GM18505 (cell line): ENCODE measurements around the gene ZC3H7A.
"Not testable (repeated sequence)": the region's sequence is repeated elsewhere in the genome, so short reads cannot be mapped to it uniquely, and the experiment has no call there.

Source experiments
- ATAC-seq: cut with Tn5 transposase; IDR thresholded peaks from one replicate; pipeline ENCODE4 v1.9.1; 2021; ENCODE audit not compliant: unreplicated experiment
- POLR2A ChIP-seq: IDR thresholded peaks from 4 replicates; pipeline ENCODE4 v1.6.1; 2011; ENCODE audit warnings: borderline replicate concordance; ENCODE audit not compliant: insufficient read depth, insufficient read length; ENCODE audit errors: extremely low read depth

The ZC3H7A gene

GRCh38 chr16:11824362-11824761 is 27.3 kb upstream of the ZC3H7A start:
- ATAC-seq, result no peak
- no peak for TF ChIP-seq POLR2A

GRCh38 chr16:11823645-11824044 is 26.6 kb upstream of the ZC3H7A start:
- ATAC-seq, result not testable (repeated sequence)

GRCh38 chr16:11819798-11820197 is 22.7 kb upstream of the ZC3H7A start:
- ATAC-seq, result no peak
- TF ChIP-seq POLR2A, result no peak

GRCh38 chr16:11818970-11819369 is 21.9 kb upstream of the ZC3H7A start:
- not testable (repeated sequence) for ATAC-seq

- ATAC-seq, result no peak
- TF ChIP-seq POLR2A, result no peak
Observed at GRCh38 chr16:11816123-11816522, 19.1 kb upstream of the ZC3H7A start.

- not testable (repeated sequence) for ATAC-seq
Observed at GRCh38 chr16:11814800-11815199, 17.7 kb upstream of the ZC3H7A start.

GRCh38 chr16:11806721-11807120 is 9.7 kb upstream of the ZC3H7A start:
- TF ChIP-seq POLR2A, result no peak
- no peak for ATAC-seq

- TF ChIP-seq POLR2A, result no peak
- ATAC-seq, result no peak
Observed at GRCh38 chr16:11805556-11805955, 8.5 kb upstream of the ZC3H7A start.

- no peak for ATAC-seq
- no peak for TF ChIP-seq POLR2A
Observed at GRCh38 chr16:11801481-11802021, 4.5 kb upstream of the ZC3H7A start.

GRCh38 chr16:11800382-11800718 is 3.3 kb upstream of the ZC3H7A start:
- no peak for ATAC-seq
- TF ChIP-seq POLR2A, result no peak

- ATAC-seq, result no peak
Observed at GRCh38 chr16:11799509-11800381, 2.7 kb upstream of the ZC3H7A start.

GRCh38 chr16:11799017-11799381 is 1.9 kb upstream of the ZC3H7A start:
- TF ChIP-seq POLR2A, result no peak

More at GRCh38 chr16:11799509-11800381, 2.7 kb upstream of the ZC3H7A start:
- TF ChIP-seq POLR2A, result no peak

GRCh38 chr16:11797957-11798299 is 870 bp upstream of the ZC3H7A start:
- ATAC-seq, result no peak
- TF ChIP-seq POLR2A, result no peak

More at GRCh38 chr16:11799017-11799381, 1.9 kb upstream of the ZC3H7A start:
- ATAC-seq, result no peak

- ATAC-seq, result no peak
- no peak for TF ChIP-seq POLR2A
Observed at GRCh38 chr16:11796227-11797165, 562 bp downstream of the ZC3H7A start.
